Astrocyte (in vitro differentiated cells and primary cell): Measurements from ENCODE around the gene DACT3. TPM values are rescaled to one million over a fixed set of nuclear protein-coding genes. Genes with fewer than 3 reads are reported as not detected.

ENCODE experiments used
- DNase-seq: peaks from one replicate; pipeline ENCODE4 v3.0.0-alpha.2; 2010; ENCODE audit warnings: low read depth
- FAIRE-seq: peaks from 2 replicates; lab custom pipeline; 2011; peaks lifted over from hg19 to GRCh38; lab: Jason Lieb, UNC
- H2AFZ ChIP-seq: 2 replicates; pipeline ENCODE4 v1.6.0; 2012; ENCODE audit warnings: low read depth, low read length, inconsistent platforms
- H3K27ac ChIP-seq: 2 replicates; pipeline ENCODE4 v1.5.1; 2011; ENCODE audit warnings: low read depth, low read length, inconsistent platforms
- H3K27me3 ChIP-seq: 2 replicates; pipeline ENCODE4 v1.6.0; 2011; ENCODE audit warnings: low read length, inconsistent platforms; ENCODE audit not compliant: insufficient read depth
- H3K36me3 ChIP-seq: 2 replicates; pipeline ENCODE4 v1.5.1; 2011; ENCODE audit warnings: low read length, inconsistent platforms; ENCODE audit not compliant: insufficient read depth
- H3K4me1 ChIP-seq: 2 replicates; pipeline ENCODE4 v1.5.1; 2011; ENCODE audit warnings: low read length, inconsistent platforms; ENCODE audit not compliant: insufficient read depth
- H3K4me2 ChIP-seq: 2 replicates; pipeline ENCODE4 v1.6.0; 2012; ENCODE audit warnings: low read length, inconsistent platforms
- H3K4me3 ChIP-seq: 2 replicates; pipeline ENCODE4 v1.5.1; 2011; ENCODE audit warnings: low read depth, mild to moderate bottlenecking, low read length, inconsistent platforms; ENCODE audit not compliant: insufficient read depth
- H3K79me2 ChIP-seq: 2 replicates; pipeline ENCODE4 v1.6.0; 2012; ENCODE audit warnings: mild to moderate bottlenecking, low read length, inconsistent platforms; ENCODE audit not compliant: insufficient read depth
- H3K9ac ChIP-seq: 2 replicates; pipeline ENCODE4 v1.6.0; 2012; ENCODE audit warnings: mild to moderate bottlenecking, low read length, inconsistent platforms
- H3K9me3 ChIP-seq: 2 replicates; pipeline ENCODE4 v1.5.1; 2012; ENCODE audit warnings: low read depth, mild to moderate bottlenecking, low read length, inconsistent platforms; ENCODE audit not compliant: insufficient read depth
- H4K20me1 ChIP-seq: 2 replicates; pipeline ENCODE4 v1.6.0; 2012; ENCODE audit warnings: low read length, inconsistent platforms; ENCODE audit not compliant: insufficient read depth
- H3K27ac Mint-ChIP-seq: one replicate; pipeline ENCODE4 v1.8.0; 2021; ENCODE audit warnings: mild to moderate bottlenecking, mixed read lengths; ENCODE audit not compliant: unreplicated experiment
- H3K27me3 Mint-ChIP-seq: one replicate; pipeline ENCODE4 v1.8.0; 2021; ENCODE audit warnings: low read depth, mixed read lengths; ENCODE audit not compliant: unreplicated experiment
- H3K36me3 Mint-ChIP-seq: one replicate; pipeline ENCODE4 v1.8.0; 2021; ENCODE audit warnings: low read depth, mixed read lengths; ENCODE audit not compliant: unreplicated experiment
- H3K4me1 Mint-ChIP-seq: one replicate; pipeline ENCODE4 v1.8.0; 2021; ENCODE audit warnings: low read depth, mixed read lengths; ENCODE audit not compliant: unreplicated experiment
- H3K4me3 Mint-ChIP-seq: one replicate; pipeline ENCODE4 v1.8.0; 2021; ENCODE audit warnings: mild to moderate bottlenecking, moderate library complexity, mixed read lengths; ENCODE audit not compliant: unreplicated experiment
- H3K9me3 Mint-ChIP-seq: one replicate; pipeline ENCODE4 v1.8.0; 2021; ENCODE audit warnings: mild to moderate bottlenecking, mixed read lengths; ENCODE audit not compliant: unreplicated experiment
- EZH2 ChIP-seq: IDR thresholded peaks from 2 replicates; pipeline ENCODE4 v1.6.1; 2012; ENCODE audit warnings: mild to moderate bottlenecking, low read length, inconsistent platforms; ENCODE audit not compliant: insufficient read depth
- total RNA-seq: library from RNA; stranded (reverse); gene quantifications from 2 replicates; pipeline ENCODE4 v1.2.1, GENCODE V29; 2021
- TF ChIP-seq, protein P1 (sequence below): IDR thresholded peaks from 2 replicates; pipeline ENCODE4 v1.5.1; 2011; ENCODE audit warnings: low read depth, mild to moderate bottlenecking, inconsistent platforms, low read length, moderate library complexity; ENCODE audit not compliant: insufficient read depth

The DACT3 gene
- total RNA-seq, 1 donor from 2014 or later, result 19.8 TPM

GRCh38 chr19:46678110-46678732 is 17.2 kb upstream of the DACT3 start:
- TF ChIP-seq EZH2, result no peak
- TF ChIP-seq, protein P1, sequence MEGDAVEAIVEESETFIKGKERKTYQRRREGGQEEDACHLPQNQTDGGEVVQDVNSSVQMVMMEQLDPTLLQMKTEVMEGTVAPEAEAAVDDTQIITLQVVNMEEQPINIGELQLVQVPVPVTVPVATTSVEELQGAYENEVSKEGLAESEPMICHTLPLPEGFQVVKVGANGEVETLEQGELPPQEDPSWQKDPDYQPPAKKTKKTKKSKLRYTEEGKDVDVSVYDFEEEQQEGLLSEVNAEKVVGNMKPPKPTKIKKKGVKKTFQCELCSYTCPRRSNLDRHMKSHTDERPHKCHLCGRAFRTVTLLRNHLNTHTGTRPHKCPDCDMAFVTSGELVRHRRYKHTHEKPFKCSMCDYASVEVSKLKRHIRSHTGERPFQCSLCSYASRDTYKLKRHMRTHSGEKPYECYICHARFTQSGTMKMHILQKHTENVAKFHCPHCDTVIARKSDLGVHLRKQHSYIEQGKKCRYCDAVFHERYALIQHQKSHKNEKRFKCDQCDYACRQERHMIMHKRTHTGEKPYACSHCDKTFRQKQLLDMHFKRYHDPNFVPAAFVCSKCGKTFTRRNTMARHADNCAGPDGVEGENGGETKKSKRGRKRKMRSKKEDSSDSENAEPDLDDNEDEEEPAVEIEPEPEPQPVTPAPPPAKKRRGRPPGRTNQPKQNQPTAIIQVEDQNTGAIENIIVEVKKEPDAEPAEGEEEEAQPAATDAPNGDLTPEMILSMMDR, result no peak
- no peak for DNase-seq
- Histone ChIP-seq H3K9ac (no peak overlapping the region), H3K9me3 (no peaks in the 10 kb centered on the region), H3K27me3 (no peaks in the 10 kb centered on the region), H3K79me2 (no peaks in the 10 kb centered on the region), H4K20me1 (peaks cover 17% of the 10 kb centered on the region), H3K4me3 (no peak overlapping the region), H3K4me2 (no peak overlapping the region), H3K36me3 (peaks cover 10% of the 10 kb centered on the region), H3K4me1 (no peaks in the 10 kb centered on the region), H2AFZ (no peak overlapping the region), H3K27ac (no peak overlapping the region)
- no peaks in the 10 kb centered on the region for H3K27me3 Mint-ChIP-seq
- peaks cover 36% of the 10 kb centered on the region for H3K36me3 Mint-ChIP-seq
- no peaks in the 10 kb centered on the region for H3K4me1 Mint-ChIP-seq
- H3K9me3 Mint-ChIP-seq, result no peaks in the 10 kb centered on the region
- H3K4me3 Mint-ChIP-seq, result no peak overlapping the region
- no peak overlapping the region for H3K27ac Mint-ChIP-seq
- FAIRE-seq, result no peak

DNA sequence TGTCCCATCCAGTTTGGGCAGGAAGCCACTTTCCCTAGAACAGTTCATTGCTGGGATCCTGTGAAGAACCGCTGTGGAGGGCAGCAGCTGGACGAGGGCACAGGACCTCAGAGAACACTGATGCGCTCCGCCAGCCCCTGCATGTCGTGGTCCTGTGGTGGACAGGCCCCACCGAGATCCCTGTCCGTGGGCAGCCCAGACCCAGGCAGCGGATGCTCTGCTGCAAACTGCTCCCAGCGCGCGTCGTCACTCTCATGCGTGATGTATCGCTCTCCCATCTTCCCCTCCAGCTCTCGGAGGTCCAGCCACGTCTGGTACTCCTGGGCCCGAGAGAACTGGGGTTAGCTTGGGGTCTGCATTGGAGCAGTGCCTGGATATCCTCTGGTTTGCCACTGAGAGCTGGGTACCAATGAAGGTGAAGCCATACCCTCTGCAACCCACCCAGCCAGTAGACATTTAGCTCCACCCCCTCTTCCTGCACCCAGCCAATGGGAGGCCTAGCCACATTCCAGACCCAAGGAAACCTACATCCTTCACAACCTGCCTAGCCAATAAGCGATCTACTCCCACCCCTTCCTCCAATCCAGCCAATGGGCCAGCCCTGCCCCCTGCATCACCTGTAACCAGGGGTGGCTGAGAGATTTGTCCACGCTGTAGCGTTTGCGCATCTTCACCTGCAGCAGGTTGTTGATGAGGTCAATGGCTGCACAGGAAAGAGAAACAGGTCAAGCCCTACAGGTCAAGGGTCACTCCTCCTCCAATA is 13.6 kb upstream of the DACT3 start:
- FAIRE-seq, result no peak
- Histone ChIP-seq H3K27me3 (no peaks in the 10 kb centered on the region), H3K4me3 (no peak overlapping the region), H4K20me1 (peaks cover 17% of the 10 kb centered on the region), H2AFZ (no peak overlapping the region), H3K4me1 (no peaks in the 10 kb centered on the region), H3K79me2 (no peaks in the 10 kb centered on the region), H3K27ac (no peak overlapping the region), H3K9me3 (no peaks in the 10 kb centered on the region), H3K9ac (no peak overlapping the region), H3K36me3 (peaks cover 5% of the 10 kb centered on the region), H3K4me2 (no peak overlapping the region)
- H3K27me3 Mint-ChIP-seq, result no peaks in the 10 kb centered on the region
- DNase-seq, result no peak
- peaks cover 6% of the 10 kb centered on the region for H3K4me1 Mint-ChIP-seq
- no peaks in the 10 kb centered on the region for H3K9me3 Mint-ChIP-seq
- peaks cover 37% of the 10 kb centered on the region for H3K36me3 Mint-ChIP-seq
- H3K4me3 Mint-ChIP-seq, result no peak overlapping the region
- TF ChIP-seq, protein P1, result no peak
- TF ChIP-seq EZH2, result no peak
- no peak overlapping the region for H3K27ac Mint-ChIP-seq

- Histone ChIP-seq H3K4me3 (no peak overlapping the region), H3K9ac (no peak overlapping the region), H4K20me1 (no peaks in the 10 kb centered on the region), H3K4me2 (no peak overlapping the region), H3K9me3 (no peaks in the 10 kb centered on the region), H2AFZ (no peak overlapping the region), H3K36me3 (no peaks in the 10 kb centered on the region), H3K27me3 (no peaks in the 10 kb centered on the region), H3K27ac (no peak overlapping the region), H3K4me1 (no peaks in the 10 kb centered on the region), H3K79me2 (no peaks in the 10 kb centered on the region)
- H3K27ac Mint-ChIP-seq, result peak overlapping the region; percentile 18
- TF ChIP-seq EZH2, result no peak
- TF ChIP-seq, protein P1, result no peak
- no peak overlapping the region for H3K4me3 Mint-ChIP-seq
- peaks cover 6% of the 10 kb centered on the region for H3K4me1 Mint-ChIP-seq
- FAIRE-seq (no peak), DNase-seq (peak; percentile 39)
- H3K9me3 Mint-ChIP-seq, result peaks cover 2% of the 10 kb centered on the region
- peaks cover 24% of the 10 kb centered on the region for H3K36me3 Mint-ChIP-seq
- no peaks in the 10 kb centered on the region for H3K27me3 Mint-ChIP-seq
Measured at GRCh38 chr19:46670813-46671212, 9.8 kb upstream of the DACT3 start.
